ENCODE results near the gene PARN.

- TF ChIP-seq POLR2A (IDR thresholded peaks at IDR 0.05; ENCODE audit: low read depth, low read length) = no peak
- no peak for TF ChIP-seq POLR2AphosphoS5 (IDR thresholded peaks at IDR 0.05; ENCODE audit: low read depth, low read length)
- no peak for TF ChIP-seq TAF1 (IDR thresholded peaks at IDR 0.05; ENCODE audit: borderline replicate concordance, low read depth, low read length)
Measured at GRCh38 chr16:14606102-14606501, 24.0 kb downstream of the PARN start.
